HepG2 (cell line): ENCODE measurements around the gene RPS6KA5. TPM values are rescaled to one million over a fixed set of nuclear protein-coding genes. Genes with fewer than 3 reads are reported as not detected.

Experiments used
- ATAC-seq: fragments of 200-7000 bp; cut with Tn5 transposase; 3 replicates; pipeline ENCODE4 v1.9.1; 2020; ENCODE audit warnings: mild to moderate bottlenecking, moderate library complexity
- BruUV-seq: library from RNA; stranded (reverse); fragments of 400-500 nt; replicated peaks from 2 replicates; lab custom pipeline; 2021; lab: Mats Ljungman, UMichigan
- CTCF ChIA-PET: fragments of 300-600 bp; formaldehyde crosslinking; extraction: SDS; loops from one replicate; lab custom pipeline; 2021; ENCODE audit warnings: low total read pairs, inconsistent platforms, low intra/inter-chr PET ratio; lab: Yijun Ruan, JAX
- POLR2A ChIA-PET: fragments of 350-600 bp; sonication (Branson Sonifier 250); formaldehyde crosslinking; loops from one replicate; lab custom pipeline; 2020; ENCODE audit warnings: antibody characterized with exemption, inconsistent platforms; lab: Yijun Ruan, JAX
- DNase-seq: peaks from one replicate; pipeline ENCODE4 v3.0.0-alpha.2; 2015; ENCODE audit warnings: low spot score
- FAIRE-seq: peaks from 3 replicates; lab custom pipeline; 2011; peaks lifted over from hg19 to GRCh38; lab: Jason Lieb, UNC
- H2AFZ ChIP-seq: one replicate; pipeline ENCODE4 v1.6.1; 2011; ENCODE audit warnings: low read length, inconsistent platforms
- H3K27ac ChIP-seq: fragments of 300-600 bp; 3 replicates; pipeline ENCODE4 v1.8.0; 2011; ENCODE audit warnings: mixed run types, mild to moderate bottlenecking, mixed read lengths, low read length, inconsistent platforms; ENCODE audit not compliant: insufficient read depth; ENCODE audit errors: extremely low read length
- H3K27me3 ChIP-seq, 2 experiments: fragments of 200-600 bp in 1 of 2; 2 replicates in 1 of 2; 3 replicates in 1 of 2; pipeline versions ENCODE4 v1.6.0 to v1.8.0; 2011; ENCODE audit warnings: low read length in 2 of 2, mild to moderate bottlenecking in 2 of 2, moderate library complexity in 2 of 2, inconsistent platforms in 1 of 2; ENCODE audit not compliant: insufficient read depth in 2 of 2, control insufficient read depth in 1 of 2
- H3K36me3 ChIP-seq, 2 experiments: fragments of 200-600 bp in 1 of 2; replicated peaks in 1 of 2; 2 replicates in 1 of 2; 3 replicates in 1 of 2; pipeline versions ENCODE4 v1.5.1 to v1.8.0; 2011; ENCODE audit warnings: low read length in 2 of 2, inconsistent platforms in 1 of 2; ENCODE audit not compliant: insufficient read depth in 2 of 2, control insufficient read depth in 1 of 2
- H3K4me1 ChIP-seq: 2 replicates; pipeline ENCODE4 v1.5.1; 2012; ENCODE audit warnings: low read length, inconsistent platforms; ENCODE audit not compliant: insufficient read depth
- H3K4me2 ChIP-seq: 2 replicates; pipeline ENCODE4 v1.6.0; 2011; ENCODE audit warnings: low read depth, low read length, inconsistent platforms
- H3K4me3 ChIP-seq, 3 experiments: fragments of 200-600 bp in 1 of 3; sonication (generic), shearing (Covaris generic) in 1 of 3; replicated peaks in 1 of 3; 2 replicates each; pipeline ENCODE4 v1.5.1; 2011 to 2016; ENCODE audit warnings: low read length in 3 of 3, inconsistent platforms in 2 of 3, low read depth in 2 of 3, mild to moderate bottlenecking in 2 of 3, control low read depth in 1 of 3, mixed read lengths in 1 of 3; ENCODE audit not compliant: insufficient read depth in 1 of 3
- H3K79me2 ChIP-seq: one replicate; pipeline ENCODE4 v1.6.1; 2011; ENCODE audit warnings: low read length, inconsistent platforms; ENCODE audit not compliant: insufficient read depth
- H3K9ac ChIP-seq: 2 replicates; pipeline ENCODE4 v1.6.0; 2011; ENCODE audit warnings: mild to moderate bottlenecking, low read depth, low read length, inconsistent platforms; ENCODE audit not compliant: insufficient read depth
- H3K9me3 ChIP-seq: 2 replicates; pipeline ENCODE4 v1.5.1; 2012; ENCODE audit warnings: mild to moderate bottlenecking, low read length
- H4K20me1 ChIP-seq: 2 replicates; pipeline ENCODE4 v1.6.0; 2011; ENCODE audit warnings: inconsistent platforms, mild to moderate bottlenecking, low read length, moderate library complexity; ENCODE audit not compliant: insufficient read depth
- BRCA1 ChIP-seq: sonication (generic); formaldehyde crosslinking; IDR thresholded peaks from 2 replicates; pipeline ENCODE4 v1.4.0; 2020; ENCODE audit warnings: missing genetic modification reagents
- CEBPB ChIP-seq: IDR thresholded peaks from 2 replicates; pipeline ENCODE4 v1.6.1; 2011; ENCODE audit warnings: low read depth, low read length, improper control_type of control experiment, borderline replicate concordance
- GATA4 ChIP-seq: sonication (generic); IDR thresholded peaks from 2 replicates; pipeline ENCODE4 v1.6.1; 2016; ENCODE audit warnings: antibody characterized with exemption, low read depth, borderline replicate concordance
- MZF1 ChIP-seq: sonication (generic); formaldehyde crosslinking; IDR thresholded peaks from 2 replicates; pipeline ENCODE4 v1.8.1; 2023; ENCODE audit warnings: mild to moderate bottlenecking, missing genetic modification reagents, borderline replicate concordance
- PLSCR1 ChIP-seq: sonication (generic); formaldehyde crosslinking; IDR thresholded peaks from 2 replicates; pipeline ENCODE4 v1.5.0; 2020; ENCODE audit warnings: missing genetic modification reagents, mild to moderate bottlenecking, borderline replicate concordance
- POLR2AphosphoS2 ChIP-seq: IDR thresholded peaks from 2 replicates; pipeline ENCODE4 v1.6.1; 2011; ENCODE audit warnings: low read depth, low read length, improper control_type of control experiment
- TFDP1 ChIP-seq: IDR thresholded peaks from 2 replicates; pipeline ENCODE4 v1.6.1; 2016; ENCODE audit warnings: missing compliant biosample characterization, missing genetic modification reagents, borderline replicate concordance
- ZBTB8A ChIP-seq: sonication (generic); formaldehyde crosslinking; IDR thresholded peaks from 2 replicates; pipeline ENCODE4 v1.4.0; 2020; ENCODE audit warnings: mild to moderate bottlenecking, low read depth, missing genetic modification reagents, borderline replicate concordance
- ZFP37 ChIP-seq: sonication (generic); formaldehyde crosslinking; IDR thresholded peaks from 2 replicates; pipeline ENCODE4 v1.4.0; 2020; ENCODE audit warnings: missing genetic modification reagents, borderline replicate concordance
- ZFP62 ChIP-seq: sonication (generic); formaldehyde crosslinking; IDR thresholded peaks from 2 replicates; pipeline ENCODE4 v1.4.0; 2020; ENCODE audit warnings: missing genetic modification reagents
- ZNF256 ChIP-seq: sonication (generic); formaldehyde crosslinking; conservative IDR thresholded peaks from 2 replicates; pipeline ENCODE4 v1.4.0; 2020; ENCODE audit warnings: missing genetic modification reagents
- ZNF407 ChIP-seq: sonication (generic); formaldehyde crosslinking; IDR thresholded peaks from one replicate; pipeline ENCODE4 v1.5.1; 2020; ENCODE audit warnings: mild to moderate bottlenecking, missing genetic modification reagents; ENCODE audit errors: not compliant biosample characterization
- ZNF562 ChIP-seq: sonication (generic); formaldehyde crosslinking; IDR thresholded peaks from 2 replicates; pipeline ENCODE4 v1.8.0; 2022; ENCODE audit warnings: missing genetic modification reagents, borderline replicate concordance
- ZSCAN9 ChIP-seq: IDR thresholded peaks from 2 replicates; pipeline ENCODE4 v1.6.1; 2016; ENCODE audit warnings: borderline replicate concordance
- WGBS: methylation state at CpG from one replicate; pipeline ENCODE4 v1.1.6; 2017; ENCODE audit warnings: low lambda C conversion rate; 5-methylcytosine and 5-hydroxymethylcytosine counted together
- in situ Hi-C: cut with HindIII; loops from 2 replicates; pipeline ENCODE4 v1.10.0; 2017; ENCODE audit warnings: low pct_unique_long_range_greater_than_20kb; ENCODE audit not compliant: extremely low pct_ligation_motif_present
- intact Hi-C: fragments of 100-400 bp; cut with micrococcal nuclease; formaldehyde crosslinking; loops from one replicate; pipeline ENCODE4 v1.10.0; 2022; ENCODE audit not compliant: unreplicated experiment
- polyA plus RNA-seq, 8 experiments: library from polyadenylated mRNA; depleted of rRNA in 3 of 8; stranded (reverse) in 7 of 8; unstranded in 1 of 8; fragments of >200 nt; fragmentation: Illumina TruSeq in 4 of 8; extraction: Trizol in 4 of 8; gene quantifications; 2 replicates each; pipeline versions ENCODE4 v1.2.1 to v1.2.3, GENCODE V29; 2011 to 2016; ENCODE audit warnings: low read depth in 4 of 8, missing spikeins in 1 of 8, mixed read lengths in 1 of 8; ENCODE audit not compliant: insufficient read depth in 1 of 8
- total RNA-seq, 5 experiments: library from RNA; depleted of rRNA; stranded (reverse); fragments of >200 nt; fragmentation: Illumina TruSeq; extraction: Trizol; gene quantifications; 2 replicates each; pipeline ENCODE4 v1.2.3, GENCODE V29; 2016; ENCODE audit warnings: low read depth in 1 of 5

The RPS6KA5 gene
- total and polyA plus RNA-seq, 2 of the 13 experiments (the other 11 are each of a cell fraction or from before 2014, with no cell fraction given): 0.50 to 0.58 TPM

GRCh38 chr14:91058042-91058581, 2.3 kb downstream of the RPS6KA5 start (continued):
- TF ChIP-seq ZNF407 (CRISPR knock-in tag): no peak

- H3K9ac ChIP-seq: no peak overlapping the region
- DNase-seq (no peak), ATAC-seq (no peak), FAIRE-seq (no peak)
- WGBS: 69% methylated on average over 3 of the region's 3 CpGs
- TF ChIP-seq POLR2AphosphoS2: no peak
- no peak for TF ChIP-seq ZNF256
- no peak for TF ChIP-seq PLSCR1 (CRISPR knock-in tag)
- TF ChIP-seq TFDP1 (CRISPR knock-in tag): no peak
- TF ChIP-seq CEBPB: no peak
- no peak for TF ChIP-seq BRCA1
- no peak for TF ChIP-seq ZNF562 (CRISPR knock-in tag)
- no peak for TF ChIP-seq ZSCAN9
- TF ChIP-seq GATA4: no peak
- TF ChIP-seq ZBTB8A: no peak
- no peak for TF ChIP-seq ZFP62 (CRISPR knock-in tag)
- no peak for TF ChIP-seq MZF1 (CRISPR knock-in tag)
- TF ChIP-seq ZFP37: no peak
- no peak overlapping the region for H3K4me2 ChIP-seq
- in situ Hi-C loops: no loop called here
- no peaks in the 10 kb centered on the region for H3K36me3 ChIP-seq
- peaks cover 22% of the 10 kb centered on the region for H3K4me1 ChIP-seq
- intact Hi-C loops: no loop called here
- no peaks in the 10 kb centered on the region for H3K9me3 ChIP-seq
- no peaks in the 10 kb centered on the region for H4K20me1 ChIP-seq
- H3K27ac ChIP-seq: no peak overlapping the region
- H3K4me3 ChIP-seq: no peak overlapping the region
- no peaks in the 10 kb centered on the region for H3K27me3 ChIP-seq
- TSS peak; percentile 34 for BruUV-seq
- H2AFZ ChIP-seq: no peak overlapping the region
- ChIA-PET CTCF (no interaction called here), POLR2A (no interaction called here)
- H3K79me2 ChIP-seq: no peaks in the 10 kb centered on the region
These were observed 4.1 kb downstream of the RPS6KA5 start for GRCh38 chr14:91056361-91056760.
